ENCODE measurements around the gene POU3F3. TPM values are rescaled to one million over a fixed set of nuclear protein-coding genes. Genes with fewer than 3 reads are reported as not detected.

POU3F3 gene
- total RNA-seq, 1 donor from 2014 or later, result not detected

- Mint-ChIP-seq H3K4me1 (ENCODE audit: low read depth) (peaks cover 14% of the 10 kb centered on the region), H3K27me3 (peaks cover 22% of the 10 kb centered on the region), H3K27ac (no peak overlapping the region), H3K36me3 (ENCODE audit: insufficient read depth) (no peaks in the 10 kb centered on the region), H3K4me3 (ENCODE audit: low read depth) (no peak overlapping the region), H3K9me3 (ENCODE audit: low read depth) (no peaks in the 10 kb centered on the region)
- no peak for DNase-seq (ENCODE audit: low spot score, unreplicated experiment)
- no peak for TF ChIP-seq CTCF (IDR thresholded peaks at IDR 0.05; ENCODE audit: unreplicated experiment)
These were observed 48.4 kb downstream of the POU3F3 start for GRCh38 chr2:104902317-104902716.

Other genes with a start within 250 kb of the POU3F3 start
- 42.3 and 42.8 TPM in 2 replicates for gene MRPS9, start 184.0 kb downstream of the POU3F3 start, total RNA-seq